ENCODE results near the gene MYO3B.
"Not testable (repeated sequence)": the region's sequence is repeated elsewhere in the genome, so short reads cannot be mapped to it uniquely, and the experiment has no call there.

The MYO3B gene

GRCh38 chr2:170428868-170429267, 250.9 kb downstream of the MYO3B start:
- no peak for TF ChIP-seq CTCF (IDR thresholded peaks at IDR 0.05; ENCODE audit: low read depth, low read length)
- no peaks in the 10 kb centered on the region for H3K4me1 ChIP-seq
- H3K27me3 ChIP-seq = no peaks in the 10 kb centered on the region
- H3K9me3 ChIP-seq = no peaks in the 10 kb centered on the region
- no peaks in the 10 kb centered on the region for H3K36me3 ChIP-seq
- no peak for DNase-seq
- no peak overlapping the region for H3K4me3 ChIP-seq (ENCODE audit: low read depth, low read length)

GRCh38 chr2:170432823-170433222, 254.9 kb downstream of the MYO3B start:
- no peak for DNase-seq
- no peaks in the 10 kb centered on the region for H3K9me3 ChIP-seq
- H3K4me1 ChIP-seq = no peaks in the 10 kb centered on the region
- TF ChIP-seq CTCF (IDR thresholded peaks at IDR 0.05; ENCODE audit: low read depth, low read length) = no peak
- H3K27me3 ChIP-seq = no peaks in the 10 kb centered on the region
- no peak overlapping the region for H3K4me3 ChIP-seq (ENCODE audit: low read depth, low read length)
- H3K36me3 ChIP-seq = no peaks in the 10 kb centered on the region

GRCh38 chr2:170433448-170433847, 255.5 kb downstream of the MYO3B start:
- no peaks in the 10 kb centered on the region for H3K4me1 ChIP-seq
- no peaks in the 10 kb centered on the region for H3K36me3 ChIP-seq
- DNase-seq = no peak
- H3K9me3 ChIP-seq = no peaks in the 10 kb centered on the region
- no peaks in the 10 kb centered on the region for H3K27me3 ChIP-seq
- TF ChIP-seq CTCF (IDR thresholded peaks at IDR 0.05; ENCODE audit: low read depth, low read length) = no peak
- no peak overlapping the region for H3K4me3 ChIP-seq (ENCODE audit: low read depth, low read length)

- not testable (repeated sequence) for H3K9me3 ChIP-seq; DNase-seq; H3K36me3 ChIP-seq; H3K27me3 ChIP-seq; H3K4me3 ChIP-seq (ENCODE audit: low read depth, low read length); H3K4me1 ChIP-seq
Measured at GRCh38 chr2:170434396-170434795, 256.4 kb downstream of the MYO3B start.

- no peak for DNase-seq
- H3K27me3 ChIP-seq = no peaks in the 10 kb centered on the region
- no peaks in the 10 kb centered on the region for H3K36me3 ChIP-seq
- no peak overlapping the region for H3K4me3 ChIP-seq (ENCODE audit: low read depth, low read length)
- no peaks in the 10 kb centered on the region for H3K4me1 ChIP-seq
- no peak for TF ChIP-seq CTCF (IDR thresholded peaks at IDR 0.05; ENCODE audit: low read depth, low read length)
- H3K9me3 ChIP-seq = no peaks in the 10 kb centered on the region
Measured at GRCh38 chr2:170434900-170435621, 257.1 kb downstream of the MYO3B start.

- Histone ChIP-seq H3K4me1 (no peaks in the 10 kb centered on the region), H3K4me3 (ENCODE audit: low read depth, low read length) (no peak overlapping the region), H3K27me3 (no peaks in the 10 kb centered on the region), H3K9me3 (no peaks in the 10 kb centered on the region), H3K36me3 (no peaks in the 10 kb centered on the region)
- no peak for TF ChIP-seq CTCF (IDR thresholded peaks at IDR 0.05; ENCODE audit: low read depth, low read length)
- no peak for DNase-seq
Measured at GRCh38 chr2:170436077-170436943, 258.4 kb downstream of the MYO3B start.
